Stomach (tissue), 4 donors: ENCODE results near the gene PRKN.

Source experiments
- POLR2A ChIP-seq, 4 donors: fragments of 450-650 bp; IDR thresholded peaks; one replicate each; pipeline ENCODE4 v1.6.1; 2016; ENCODE audit warnings: antibody characterized with exemption in 4 of 4, control low read depth in 2 of 4, mild to moderate bottlenecking in 1 of 4, moderate library complexity in 1 of 4
- POLR2AphosphoS5 ChIP-seq, 3 donors: sonication (generic); formaldehyde crosslinking; IDR thresholded peaks; one replicate each; pipeline ENCODE4 v1.6.1; 2016; ENCODE audit warnings: antibody characterized with exemption in 3 of 3
- TF ChIP-seq, protein P1 (sequence below), 7 experiments: fragments of 450-650 bp in 4 of 7; fragments of 200-600 bp in 3 of 7; sonication (generic) in 3 of 7; IDR thresholded peaks; one replicate each; pipeline ENCODE4 v1.5.1; 2016 to 2019; ENCODE audit warnings: antibody characterized with exemption in 7 of 7, control low read depth in 2 of 7, mild to moderate bottlenecking in 1 of 7

DNA sequence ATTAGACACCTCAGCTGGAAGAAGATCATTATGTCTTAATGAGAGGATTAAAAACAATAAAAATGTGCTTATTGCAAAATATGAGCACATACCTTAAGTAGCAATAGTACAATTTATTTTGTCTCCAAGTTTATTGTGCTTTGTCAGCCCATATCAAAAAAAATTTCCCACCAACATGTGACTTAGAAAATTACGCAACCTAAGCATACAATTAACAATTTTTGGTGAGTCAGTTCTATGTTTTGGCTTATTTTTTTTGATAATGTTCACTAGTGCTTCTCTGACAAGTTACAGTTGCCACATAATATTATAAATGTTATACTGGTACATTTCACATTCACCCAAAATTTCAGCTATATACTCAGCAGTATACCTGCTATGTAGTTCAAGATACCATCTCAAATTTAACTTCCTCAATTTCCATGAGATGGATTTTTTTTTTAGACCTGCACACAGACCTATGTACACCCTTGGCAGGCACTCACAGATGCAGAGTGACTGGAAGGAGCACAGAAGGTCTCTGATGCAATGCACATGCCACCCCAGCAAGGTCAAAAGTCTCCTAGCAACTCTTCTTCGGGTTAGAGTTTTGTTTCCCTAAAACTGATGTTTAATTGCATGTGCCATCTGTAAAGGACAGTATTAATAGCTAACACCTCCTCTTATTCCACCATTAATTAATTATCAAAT lies 112.4 kb downstream of the PRKN start:
- no peak for TF ChIP-seq POLR2AphosphoS5 (IDR thresholded peaks at IDR 0.05)
- TF ChIP-seq, protein P1, sequence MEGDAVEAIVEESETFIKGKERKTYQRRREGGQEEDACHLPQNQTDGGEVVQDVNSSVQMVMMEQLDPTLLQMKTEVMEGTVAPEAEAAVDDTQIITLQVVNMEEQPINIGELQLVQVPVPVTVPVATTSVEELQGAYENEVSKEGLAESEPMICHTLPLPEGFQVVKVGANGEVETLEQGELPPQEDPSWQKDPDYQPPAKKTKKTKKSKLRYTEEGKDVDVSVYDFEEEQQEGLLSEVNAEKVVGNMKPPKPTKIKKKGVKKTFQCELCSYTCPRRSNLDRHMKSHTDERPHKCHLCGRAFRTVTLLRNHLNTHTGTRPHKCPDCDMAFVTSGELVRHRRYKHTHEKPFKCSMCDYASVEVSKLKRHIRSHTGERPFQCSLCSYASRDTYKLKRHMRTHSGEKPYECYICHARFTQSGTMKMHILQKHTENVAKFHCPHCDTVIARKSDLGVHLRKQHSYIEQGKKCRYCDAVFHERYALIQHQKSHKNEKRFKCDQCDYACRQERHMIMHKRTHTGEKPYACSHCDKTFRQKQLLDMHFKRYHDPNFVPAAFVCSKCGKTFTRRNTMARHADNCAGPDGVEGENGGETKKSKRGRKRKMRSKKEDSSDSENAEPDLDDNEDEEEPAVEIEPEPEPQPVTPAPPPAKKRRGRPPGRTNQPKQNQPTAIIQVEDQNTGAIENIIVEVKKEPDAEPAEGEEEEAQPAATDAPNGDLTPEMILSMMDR (IDR thresholded peaks at IDR 0.05): no peak
- no peak for TF ChIP-seq POLR2A (IDR thresholded peaks at IDR 0.05)
